Measurements from ENCODE around the gene TSPAN11. TPM values are rescaled to one million over a fixed set of nuclear protein-coding genes. Genes with fewer than 3 reads are reported as not detected.

TSPAN11 gene
- total and polyA plus RNA-seq, 12 donors = 0.30 to 6.2 (median 1.2) TPM

- intact Hi-C loops (cut with DNase I) = no loop called here
- H3K27me3 ChIP-seq = no peaks in the 10 kb centered on the region
- no peaks in the 10 kb centered on the region for H3K9me3 ChIP-seq (replicated peaks in 1 of 3)
- no peak overlapping the region for H3K4me3 ChIP-seq
- H3K36me3 ChIP-seq (replicated peaks in 1 of 2) = no peaks in the 10 kb centered on the region
- H3K27ac ChIP-seq = no peak overlapping the region
- no peak for DNase-seq
- H3K4me1 ChIP-seq (replicated peaks in 1 of 2) = no peaks in the 10 kb centered on the region
- WGBS, 4 donors = 48 to 65% (median 55%) methylated on average over 6 of the region's 6 CpGs
- TF ChIP-seq POLR2A (IDR thresholded peaks at IDR 0.05) = no peak
- TF ChIP-seq CTCF (IDR thresholded peaks at IDR 0.05) = no peak
Measured at GRCh38 chr12:30973175-30973574, 46.6 kb downstream of the TSPAN11 start.

GRCh38 chr12:30973830-30974229 is 47.3 kb downstream of the TSPAN11 start:
- TF ChIP-seq POLR2A (IDR thresholded peaks at IDR 0.05) (no peak), CTCF (IDR thresholded peaks at IDR 0.05) (no peak)
- H3K9me3 ChIP-seq (replicated peaks in 1 of 3) = no peaks in the 10 kb centered on the region
- intact Hi-C loops (cut with DNase I) = no loop called here
- H3K36me3 ChIP-seq (replicated peaks in 1 of 2) = no peaks in the 10 kb centered on the region
- WGBS, 4 donors = 65 to 82% (median 75%) methylated on average over 4 to 5 of the region's 5 CpGs
- no peaks in the 10 kb centered on the region for H3K4me1 ChIP-seq (replicated peaks in 1 of 2)
- no peaks in the 10 kb centered on the region for H3K27me3 ChIP-seq
- no peak for DNase-seq
- H3K27ac ChIP-seq = no peak overlapping the region
- H3K4me3 ChIP-seq = no peak overlapping the region

GRCh38 chr12:30974746-30975500 is 48.4 kb downstream of the TSPAN11 start:
- Histone ChIP-seq H3K27ac (no peak overlapping the region), H3K9me3 (replicated peaks in 1 of 3) (no peaks in the 10 kb centered on the region), H3K27me3 (no peaks in the 10 kb centered on the region), H3K4me3 (no peak overlapping the region), H3K36me3 (replicated peaks in 1 of 2) (no peaks in the 10 kb centered on the region), H3K4me1 (replicated peaks in 1 of 2) (no peaks in the 10 kb centered on the region)
- WGBS, 4 donors = 77 to 86% (median 80%) methylated on average over 17 to 20 of the region's 20 CpGs
- TF ChIP-seq POLR2A (IDR thresholded peaks at IDR 0.05) (no peak), CTCF (IDR thresholded peaks at IDR 0.05) (no peak)
- DNase-seq = no peak
- intact Hi-C loops (cut with DNase I) = no loop called here

- no peak overlapping the region for H3K4me3 ChIP-seq
- WGBS, 4 donors = 70 to 94% (median 77%) methylated on average over 5 to 6 of the region's 6 CpGs
- intact Hi-C loops (cut with DNase I) = no loop called here
- TF ChIP-seq CTCF (IDR thresholded peaks at IDR 0.05) (no peak), POLR2A (IDR thresholded peaks at IDR 0.05) (no peak)
- H3K4me1 ChIP-seq (replicated peaks in 1 of 2) = no peaks in the 10 kb centered on the region
- no peaks in the 10 kb centered on the region for H3K36me3 ChIP-seq (replicated peaks in 1 of 2)
- H3K9me3 ChIP-seq (replicated peaks in 1 of 3) = no peaks in the 10 kb centered on the region
- H3K27me3 ChIP-seq = no peaks in the 10 kb centered on the region
- no peak overlapping the region for H3K27ac ChIP-seq
- no peak for DNase-seq
Measured at GRCh38 chr12:30975581-30975980, 49.0 kb downstream of the TSPAN11 start.

Measured in adrenal gland (tissue), 12 donors.